Measurements from ENCODE around the gene NINL.

NINL gene

DNA sequence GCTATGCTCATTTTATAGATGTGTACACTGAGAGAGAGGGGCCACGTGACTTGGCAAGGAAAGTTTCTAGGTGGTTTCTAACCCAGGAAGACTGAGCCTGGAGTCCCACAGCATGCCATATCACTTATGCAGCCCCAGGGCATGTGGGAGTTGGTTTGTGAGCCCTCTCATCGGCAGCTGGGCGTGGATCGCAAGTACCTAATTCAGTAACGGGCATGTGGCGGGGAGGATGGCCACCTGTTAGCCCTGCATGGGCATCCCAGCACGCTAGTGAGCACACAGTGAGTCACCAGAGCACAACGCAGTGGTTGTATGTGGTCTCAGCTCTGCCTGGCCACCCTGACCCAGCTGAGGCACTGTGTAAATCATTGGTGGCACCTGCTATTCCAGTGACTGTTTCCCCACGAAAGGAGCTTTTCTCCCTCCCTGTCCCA lies 88.3 kb downstream of the NINL start:
- TF ChIP-seq, protein P1, sequence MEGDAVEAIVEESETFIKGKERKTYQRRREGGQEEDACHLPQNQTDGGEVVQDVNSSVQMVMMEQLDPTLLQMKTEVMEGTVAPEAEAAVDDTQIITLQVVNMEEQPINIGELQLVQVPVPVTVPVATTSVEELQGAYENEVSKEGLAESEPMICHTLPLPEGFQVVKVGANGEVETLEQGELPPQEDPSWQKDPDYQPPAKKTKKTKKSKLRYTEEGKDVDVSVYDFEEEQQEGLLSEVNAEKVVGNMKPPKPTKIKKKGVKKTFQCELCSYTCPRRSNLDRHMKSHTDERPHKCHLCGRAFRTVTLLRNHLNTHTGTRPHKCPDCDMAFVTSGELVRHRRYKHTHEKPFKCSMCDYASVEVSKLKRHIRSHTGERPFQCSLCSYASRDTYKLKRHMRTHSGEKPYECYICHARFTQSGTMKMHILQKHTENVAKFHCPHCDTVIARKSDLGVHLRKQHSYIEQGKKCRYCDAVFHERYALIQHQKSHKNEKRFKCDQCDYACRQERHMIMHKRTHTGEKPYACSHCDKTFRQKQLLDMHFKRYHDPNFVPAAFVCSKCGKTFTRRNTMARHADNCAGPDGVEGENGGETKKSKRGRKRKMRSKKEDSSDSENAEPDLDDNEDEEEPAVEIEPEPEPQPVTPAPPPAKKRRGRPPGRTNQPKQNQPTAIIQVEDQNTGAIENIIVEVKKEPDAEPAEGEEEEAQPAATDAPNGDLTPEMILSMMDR (IDR thresholded peaks at IDR 0.05): no peak

DNA sequence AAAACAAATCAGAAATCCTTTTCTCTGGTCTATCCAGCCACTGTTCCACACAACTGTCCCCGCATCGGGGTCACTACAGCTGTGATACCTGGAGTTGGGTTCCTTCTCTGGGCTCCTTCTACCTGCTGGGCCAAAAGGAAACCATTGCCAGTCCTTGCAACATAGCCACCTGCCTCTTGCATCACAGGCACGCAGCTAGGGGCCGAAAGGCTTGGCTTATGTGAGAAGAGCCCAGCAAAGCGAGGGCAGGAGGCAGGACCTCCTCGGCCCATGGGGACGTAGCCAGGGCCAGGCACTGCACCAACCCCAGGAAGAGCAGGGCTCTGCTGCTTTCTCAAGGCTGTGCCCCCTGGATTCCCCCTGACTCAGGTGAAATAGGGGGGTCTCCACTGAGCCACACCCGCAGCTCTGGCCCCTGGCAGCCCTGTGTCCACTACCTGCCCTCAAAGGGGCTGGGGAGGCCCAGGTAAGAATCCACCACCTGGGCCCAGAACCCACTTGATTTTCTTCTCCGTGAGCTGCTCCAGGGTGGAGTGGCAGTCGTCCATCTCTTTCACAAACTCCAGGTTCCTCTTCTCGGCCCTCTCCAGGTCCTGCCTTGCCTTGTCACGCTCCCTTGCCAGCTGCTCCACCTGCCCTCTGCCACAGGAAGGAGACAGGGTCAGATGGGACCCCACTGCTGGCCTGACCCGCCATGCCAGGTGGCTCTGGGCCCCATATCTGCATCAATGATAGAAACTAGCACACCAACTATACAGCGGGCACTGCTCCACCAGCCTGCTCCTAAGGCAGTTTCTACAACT lies 89.0 kb downstream of the NINL start:
- TF ChIP-seq, protein P1 (IDR thresholded peaks at IDR 0.05): no peak

DNA sequence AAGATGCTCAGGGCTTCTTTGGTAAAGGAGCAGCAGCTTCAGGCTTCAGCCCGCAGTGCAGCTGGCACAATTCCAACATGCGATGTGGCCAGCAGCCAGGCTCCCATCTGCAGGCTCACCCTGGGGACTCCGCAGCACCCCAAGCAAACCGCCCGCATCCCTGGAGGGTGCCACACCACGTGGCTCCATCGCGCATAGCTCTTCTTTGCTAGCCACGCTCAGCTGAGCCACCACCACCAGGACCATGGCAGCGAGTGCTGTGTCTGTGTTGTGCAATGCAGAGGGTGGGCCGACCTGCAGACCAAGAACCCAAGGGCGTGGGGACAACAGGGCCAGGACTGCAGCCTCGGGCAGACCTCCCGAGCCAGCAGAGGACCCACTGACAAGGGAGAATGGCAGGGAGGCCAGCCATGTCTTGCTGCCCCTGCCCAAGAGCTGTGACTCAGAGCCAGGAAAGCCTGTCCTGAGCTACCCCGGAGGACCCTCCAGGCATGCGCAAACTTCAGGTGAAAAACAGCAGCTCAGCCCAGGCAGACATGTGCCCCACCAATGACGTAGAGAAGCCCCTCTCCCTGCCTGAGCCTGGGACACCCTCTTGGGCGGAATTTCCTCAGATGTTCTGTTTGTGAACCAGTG lies 90.0 kb downstream of the NINL start:
- TF ChIP-seq, protein P1 (IDR thresholded peaks at IDR 0.05): no peak

DNA sequence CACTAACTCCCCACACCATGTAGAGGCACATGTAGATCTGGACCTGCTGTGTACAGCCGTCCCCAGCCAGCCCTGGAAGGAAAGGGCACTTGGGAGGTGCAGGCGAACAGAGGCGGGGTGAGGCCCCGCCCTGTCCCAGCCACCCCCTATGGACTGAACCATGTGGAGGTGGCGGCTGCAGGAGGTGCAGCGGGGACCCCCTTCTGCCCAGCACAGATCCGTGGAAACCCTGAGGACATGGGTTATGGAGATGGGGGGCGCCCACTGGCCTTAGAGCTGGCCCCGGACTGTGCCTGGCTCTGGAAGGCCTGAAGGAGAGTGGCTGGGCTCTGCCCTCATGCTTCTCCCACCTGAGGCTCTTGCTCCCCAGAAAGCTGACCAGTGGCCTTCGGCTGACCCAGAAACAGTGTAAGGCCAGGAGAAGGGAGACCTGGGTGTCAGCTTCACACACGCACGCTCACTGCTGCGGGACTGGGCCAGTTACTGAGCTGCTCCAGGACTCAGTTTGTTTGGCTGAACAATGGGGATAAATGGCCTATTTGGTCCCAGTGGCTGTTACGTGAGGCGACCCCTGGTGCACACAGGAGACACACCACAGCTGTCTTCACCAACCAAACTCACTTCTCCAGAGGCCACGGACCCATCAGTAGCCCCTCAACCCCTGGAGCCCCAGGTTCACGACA lies 90.7 kb downstream of the NINL start:
- TF ChIP-seq, protein P1 (IDR thresholded peaks at IDR 0.05): no peak

DNA sequence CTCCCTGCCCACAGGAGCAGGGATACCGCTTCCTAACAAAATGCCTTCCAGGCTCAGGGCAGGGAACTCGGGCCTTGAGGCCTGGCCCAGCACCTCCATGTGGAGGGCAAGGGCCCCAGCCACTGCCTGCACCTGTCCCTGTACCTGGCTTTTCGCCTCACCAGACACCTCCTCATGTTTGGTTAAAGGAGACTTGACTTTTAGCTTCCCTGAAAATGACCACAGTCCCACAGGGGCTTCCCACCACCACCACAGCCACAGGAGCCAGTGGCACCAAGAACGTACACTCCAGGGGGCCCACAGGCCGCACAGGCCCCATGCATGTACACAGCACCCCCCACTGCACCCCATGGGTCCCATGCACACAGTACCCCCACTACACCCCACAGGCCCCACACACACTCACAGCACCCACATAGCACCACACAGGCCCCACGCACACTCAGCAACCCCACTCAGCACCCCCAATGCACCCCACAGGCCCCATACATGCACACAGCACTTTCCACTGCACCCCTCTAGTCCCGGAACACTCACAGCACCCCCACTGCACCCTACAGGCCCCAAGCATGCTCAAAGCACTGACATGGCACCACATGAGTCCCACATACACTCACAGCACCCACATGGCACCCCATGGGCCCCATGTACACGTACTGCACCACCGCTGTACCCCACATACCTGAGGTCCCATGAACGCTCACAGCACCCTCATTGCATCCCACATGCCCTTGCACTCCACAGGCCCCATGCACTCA lies 91.4 kb downstream of the NINL start:
- TF ChIP-seq, protein P1 (IDR thresholded peaks at IDR 0.05): no peak

DNA sequence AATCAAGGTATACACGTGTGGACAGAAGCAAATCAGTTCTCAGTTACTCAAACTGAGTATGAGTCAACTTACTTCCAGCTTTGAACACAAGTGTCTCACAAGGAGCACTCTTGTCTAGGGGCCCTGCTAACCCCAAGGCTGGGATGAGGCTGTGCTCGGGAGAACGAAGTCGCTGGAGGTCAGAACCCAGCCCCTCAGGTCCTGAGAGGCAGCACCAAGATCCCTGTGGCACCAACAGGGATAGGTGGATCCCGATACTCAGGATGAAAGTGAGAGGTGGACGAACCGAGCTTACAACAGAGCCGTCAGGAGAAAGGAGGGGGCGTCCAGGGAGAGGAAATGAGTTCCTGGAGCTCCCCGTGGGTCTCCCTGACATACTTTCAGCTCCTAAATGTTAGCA lies 92.2 kb downstream of the NINL start:
- TF ChIP-seq, protein P1 (IDR thresholded peaks at IDR 0.05): no peak

DNA sequence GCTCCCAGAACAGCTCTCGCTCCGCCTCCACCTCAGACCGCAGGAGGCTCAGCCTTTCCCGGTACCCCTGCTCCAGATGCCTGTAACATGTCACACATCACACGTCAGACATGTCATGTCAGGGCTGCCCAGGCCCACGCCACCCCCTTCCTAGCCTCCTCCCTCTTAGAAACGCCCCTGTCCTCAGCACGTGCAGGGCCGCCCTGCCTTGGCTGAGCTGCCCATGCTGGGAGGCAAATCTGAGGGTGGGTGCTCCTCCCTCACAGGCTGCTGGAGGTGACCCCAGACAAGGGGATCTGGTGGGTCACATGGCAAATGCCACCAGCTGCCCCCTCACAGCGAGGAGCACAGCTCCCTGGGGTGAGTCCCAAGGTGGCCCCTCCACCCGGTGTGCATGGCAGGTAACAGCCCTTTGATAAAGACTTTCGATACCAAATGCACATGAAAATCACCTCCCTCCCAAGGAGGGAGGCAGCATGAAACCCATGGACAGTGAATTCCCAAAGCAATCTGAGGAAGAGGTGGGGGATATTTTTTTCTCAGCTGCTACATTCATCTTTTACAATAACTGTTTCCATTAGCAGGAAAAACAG lies 93.8 kb downstream of the NINL start:
- TF ChIP-seq, protein P1 (IDR thresholded peaks at IDR 0.05): no peak
